GM12892 (cell line): ENCODE results near the gene ZBTB37.
"Not testable (repeated sequence)": the region's sequence is repeated elsewhere in the genome, so short reads cannot be mapped to it uniquely, and the experiment has no call there.

ENCODE experiments used
- DNase-seq: peaks from one replicate; pipeline ENCODE4 v3.0.0; 2011; ENCODE audit not compliant: insufficient read length
- FAIRE-seq: peaks from 2 replicates; lab custom pipeline; 2011; peaks lifted over from hg19 to GRCh38; lab: Jason Lieb, UNC
- POLR2A ChIP-seq: IDR thresholded peaks from 2 replicates; pipeline ENCODE4 v1.6.1; 2011; ENCODE audit warnings: low read depth, low read length, control low read depth
- POLR2AphosphoS5 ChIP-seq: IDR thresholded peaks from 2 replicates; pipeline ENCODE4 v1.6.1; 2011; ENCODE audit warnings: low read depth, low read length, control low read depth
- TAF1 ChIP-seq: IDR thresholded peaks from 2 replicates; pipeline ENCODE4 v1.6.1; 2011; ENCODE audit warnings: low read depth, mild to moderate bottlenecking, control low read depth, low read length, borderline replicate concordance

The ZBTB37 gene

GRCh38 chr1:173857363-173857917 lies 10.7 kb upstream of the ZBTB37 start:
- TF ChIP-seq TAF1 (no peak), POLR2A (no peak), POLR2AphosphoS5 (no peak)
- DNase-seq (no peak), FAIRE-seq (no peak)

DNA sequence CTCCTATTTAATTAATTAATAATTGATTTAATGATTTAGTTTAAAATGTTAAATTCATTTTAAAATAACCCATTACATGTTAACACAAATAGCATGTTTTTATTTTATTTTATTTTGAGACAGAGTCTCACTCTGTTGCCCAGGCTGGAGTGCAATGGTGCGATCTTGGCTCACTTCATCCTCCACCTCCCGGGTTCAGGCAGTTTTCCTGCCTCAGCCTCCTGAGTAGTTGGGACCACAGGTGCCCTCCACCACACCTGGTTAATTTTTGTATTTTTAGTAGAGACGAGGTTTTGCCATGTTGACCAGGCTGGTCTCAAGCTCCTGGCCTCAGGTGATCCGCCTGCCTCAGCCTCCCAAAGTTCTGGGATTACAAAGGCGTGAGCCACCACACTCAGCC lies 8.6 kb upstream of the ZBTB37 start:
- not testable (repeated sequence) for DNase-seq, FAIRE-seq

GRCh38 chr1:173860065-173860464 lies 8.1 kb upstream of the ZBTB37 start:
- no peak for DNase-seq
- TF ChIP-seq POLR2A = no peak
- no peak for TF ChIP-seq TAF1
- TF ChIP-seq POLR2AphosphoS5 = no peak
- FAIRE-seq = no peak

DNA sequence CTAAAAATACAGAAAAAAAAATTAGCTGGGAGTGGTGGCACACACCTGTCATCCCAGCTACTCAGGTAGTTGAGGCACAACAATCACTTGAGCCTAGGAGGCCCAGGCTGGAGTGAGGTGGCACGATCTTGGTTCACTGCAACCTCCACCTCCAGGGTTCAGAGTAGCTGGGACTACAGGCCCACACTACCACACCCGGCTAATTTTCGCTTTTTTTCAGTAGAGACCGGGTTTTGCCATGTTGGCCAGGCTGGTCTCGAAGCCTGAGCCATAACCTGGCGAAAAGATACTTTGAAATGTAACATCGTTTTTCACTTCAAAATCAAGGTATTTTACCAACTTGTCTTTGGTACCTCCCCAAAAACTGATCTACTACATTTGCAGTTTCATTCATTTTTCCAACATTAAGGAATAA lies 6.4 kb upstream of the ZBTB37 start:
- peak; percentile 36; the same call in 1 of the 2 replicates for TF ChIP-seq POLR2AphosphoS5
- TF ChIP-seq TAF1 = no peak
- TF ChIP-seq POLR2A = peak; percentile 51; the same call in 1 of the 2 replicates
- no peak for DNase-seq
- no peak for FAIRE-seq

DNA sequence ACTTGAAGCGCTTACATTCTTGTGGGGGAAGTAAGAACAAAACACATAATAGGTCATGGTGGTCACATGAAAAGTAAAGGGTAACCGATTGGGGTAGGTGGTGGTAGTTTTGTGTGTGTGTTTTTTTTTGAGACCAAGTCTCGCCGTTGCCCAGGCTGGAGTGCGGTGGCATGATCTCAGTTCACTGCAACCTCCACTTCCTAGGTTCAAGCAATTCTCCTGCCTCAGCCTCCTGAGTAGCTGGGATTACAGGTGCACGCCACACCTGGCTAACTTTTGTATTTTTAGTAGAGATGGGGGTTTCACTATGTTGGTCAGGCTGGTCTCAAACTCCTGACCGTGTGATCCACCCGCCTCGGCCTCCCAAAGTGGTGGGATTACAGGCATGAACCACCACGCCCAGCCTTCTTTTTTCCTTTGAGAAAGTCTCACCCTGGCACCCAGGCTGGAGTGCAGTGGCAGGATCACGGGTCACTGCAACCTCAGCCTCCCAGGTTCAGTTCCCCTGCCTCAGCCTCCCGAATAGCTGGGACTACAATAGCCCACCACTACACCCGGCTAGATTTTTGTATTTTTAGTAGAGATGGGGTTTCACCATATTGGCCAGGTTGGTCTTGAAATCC lies 5.9 kb upstream of the ZBTB37 start:
- TF ChIP-seq POLR2A (peak; percentile 28), POLR2AphosphoS5 (peak; percentile 33; the same call in 1 of the 2 replicates)
- not testable (repeated sequence) for DNase-seq, FAIRE-seq

GRCh38 chr1:173862769-173863223 lies 5.4 kb upstream of the ZBTB37 start:
- TF ChIP-seq POLR2A (no peak; the same call in 1 of the 2 replicates), POLR2AphosphoS5 (no peak), TAF1 (no peak)
- FAIRE-seq (no peak), DNase-seq (no peak)

GRCh38 chr1:173863224-173864161 lies 4.7 kb upstream of the ZBTB37 start:
- peak; percentile 70 for TF ChIP-seq POLR2AphosphoS5
- TF ChIP-seq POLR2A = peak; percentile 67
- no peak for TF ChIP-seq TAF1
- DNase-seq (no peak), FAIRE-seq (no peak)

GRCh38 chr1:173864179-173864867 lies 3.9 kb upstream of the ZBTB37 start:
- TF ChIP-seq POLR2A = no peak; the same call in none of the 2 replicates
- TF ChIP-seq POLR2AphosphoS5 = 0 out of 2 replicates have a peak, but pooled peaks have one; percentile 17
- FAIRE-seq (no peak), DNase-seq (no peak)

DNA sequence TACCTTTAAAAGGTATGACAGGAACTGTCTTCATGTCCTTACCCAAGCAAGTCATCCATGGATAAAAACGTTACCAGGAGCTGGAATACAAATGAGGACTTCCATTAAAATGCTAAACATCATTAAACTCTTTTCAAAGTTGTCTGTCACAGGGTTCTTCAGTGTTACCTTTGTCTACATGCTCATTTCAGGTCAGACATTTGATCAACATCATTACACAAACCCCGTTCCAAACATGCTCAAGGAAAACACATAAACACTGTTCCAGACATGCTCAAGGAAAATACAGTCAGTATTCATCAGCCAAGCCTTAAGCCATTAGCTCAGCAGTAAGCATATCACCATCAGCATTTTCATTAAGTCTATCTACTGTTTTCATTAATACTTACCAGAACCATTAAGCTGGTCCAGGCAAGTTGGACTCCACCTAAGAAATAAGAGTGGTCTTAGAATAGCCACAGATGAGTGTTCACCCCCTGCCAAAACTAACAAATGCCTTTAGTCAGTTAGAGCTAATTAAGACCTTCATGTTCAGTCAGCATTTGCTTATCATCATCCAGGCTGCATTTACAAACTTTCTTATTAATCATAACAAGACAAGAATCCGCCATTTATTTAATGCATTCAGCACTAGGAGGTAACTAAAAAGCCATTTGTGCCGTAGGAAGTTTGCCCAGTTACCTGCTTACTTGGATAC lies 2.6 kb upstream of the ZBTB37 start:
- DNase-seq (no peak), FAIRE-seq (no peak)
- TF ChIP-seq TAF1 (no peak), POLR2A (no peak; the same call in 1 of the 2 replicates)

GRCh38 chr1:173866413-173867115 lies 1.6 kb upstream of the ZBTB37 start:
- no peak for FAIRE-seq
- TF ChIP-seq TAF1 (no peak), POLR2AphosphoS5 (no peak; the same call in 1 of the 2 replicates), POLR2A (peak; percentile 51)
- no peak for DNase-seq
